SU-DHL-6 (cell line): ENCODE measurements around the gene BOC.

Source experiments
- H2AFZ ChIP-seq: fragments of 200-600 bp; sonication (generic); 2 replicates; pipeline ENCODE4 v1.6.1; 2014; ENCODE audit warnings: low read depth, mild to moderate bottlenecking, moderate library complexity, mixed read lengths, antibody characterized with exemption, low read length; ENCODE audit not compliant: severe bottlenecking
- H3F3A ChIP-seq: fragments of 200-600 bp; shearing (Covaris generic); 2 replicates; pipeline ENCODE4 v1.6.0; 2016; ENCODE audit warnings: antibody characterized with exemption, mild to moderate bottlenecking; ENCODE audit not compliant: insufficient read depth
- H3K27ac ChIP-seq: fragments of 200-600 bp; sonication (generic); 2 replicates; pipeline ENCODE4 v1.5.1; 2016; ENCODE audit warnings: low read depth, mild to moderate bottlenecking, low read length, moderate library complexity, mixed read lengths
- H3K27me3 ChIP-seq: fragments of 200-600 bp; sonication (generic), shearing (Covaris generic); 2 replicates; pipeline ENCODE4 v1.6.0; 2014; ENCODE audit warnings: mild to moderate bottlenecking, low read length
- H3K36me3 ChIP-seq: fragments of 200-600 bp; sonication (generic); 2 replicates; pipeline ENCODE4 v1.6.1; 2014; ENCODE audit warnings: mild to moderate bottlenecking, low read length, mixed read lengths
- H3K4me2 ChIP-seq: fragments of 300-600, 200-600 bp; shearing (Covaris generic), sonication (generic); 2 replicates; pipeline ENCODE4 v1.6.0; 2014; ENCODE audit warnings: low read length, low read depth, mild to moderate bottlenecking; ENCODE audit not compliant: poor library complexity, severe bottlenecking
- H3K4me3 ChIP-seq: fragments of 200-600 bp; sonication (generic); 2 replicates; pipeline ENCODE4 v1.5.1; 2014; ENCODE audit warnings: antibody characterized with exemption, low read length, mild to moderate bottlenecking, mixed read lengths; ENCODE audit not compliant: insufficient read depth, poor library complexity, severe bottlenecking
- H3K79me2 ChIP-seq: fragments of 200-600 bp; sonication (generic); 2 replicates; pipeline ENCODE4 v1.6.1; 2014; ENCODE audit warnings: mild to moderate bottlenecking, low read length, moderate library complexity; ENCODE audit not compliant: insufficient read depth
- H3K9ac ChIP-seq: fragments of 200-600 bp; sonication (generic); 2 replicates; pipeline ENCODE4 v1.7.0; 2014; ENCODE audit warnings: mild to moderate bottlenecking, low read length
- H3K9me2 ChIP-seq: fragments of 200-600 bp; sonication (generic); replicated peaks from 2 replicates; pipeline ENCODE4 v1.6.1; 2014; ENCODE audit warnings: low read length; ENCODE audit not compliant: insufficient read depth
- H3K9me3 ChIP-seq: fragments of 200-600 bp; sonication (generic); 2 replicates; pipeline ENCODE4 v1.6.1; 2014; ENCODE audit warnings: low read length, mixed read lengths; ENCODE audit not compliant: insufficient read depth
- H4K20me1 ChIP-seq: fragments of 200-600 bp; sonication (generic); 2 replicates; pipeline ENCODE4 v1.6.1; 2014; ENCODE audit warnings: low read depth, mild to moderate bottlenecking, antibody characterized with exemption, low read length, moderate library complexity, mixed read lengths
- EZH2phosphoT487 ChIP-seq: fragments of 200-600 bp; sonication (generic), shearing (Covaris generic); conservative IDR thresholded peaks from 2 replicates; pipeline ENCODE4 v1.6.1; 2018; ENCODE audit warnings: mild to moderate bottlenecking, antibody characterized with exemption, low read length, moderate library complexity, mixed read lengths
- TF ChIP-seq, protein P1 (sequence below): fragments of 200-600 bp; sonication (generic); IDR thresholded peaks from one replicate; pipeline ENCODE4 v1.5.1; 2017; ENCODE audit warnings: antibody characterized with exemption, mild to moderate bottlenecking, low read length, moderate library complexity; ENCODE audit not compliant: insufficient read depth, poor library complexity, severe bottlenecking

The BOC gene

DNA sequence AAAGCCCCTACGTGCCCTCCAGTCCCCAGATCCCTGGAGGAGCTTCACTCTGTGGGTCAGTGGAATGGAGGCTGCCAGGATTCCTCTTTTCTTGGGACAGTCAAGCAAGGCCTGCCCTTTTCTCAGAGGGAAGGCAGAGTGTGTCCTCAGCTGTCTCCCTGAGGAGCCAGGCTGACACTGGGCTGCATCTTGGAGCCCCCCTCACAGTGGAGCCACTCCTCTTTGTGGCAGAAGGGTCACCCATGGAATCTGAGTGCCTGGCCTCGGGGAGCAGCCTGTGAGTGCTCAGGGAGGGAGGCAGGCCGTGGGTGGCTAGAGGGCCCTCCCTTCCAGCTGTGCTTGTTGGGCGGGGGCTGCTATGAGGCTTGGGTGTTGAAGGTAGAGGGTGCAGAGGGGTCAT lies 41.2 kb downstream of the BOC start:
- Histone ChIP-seq H3K9me3 (no peaks in the 10 kb centered on the region), H3K27me3 (no peaks in the 10 kb centered on the region), H3K4me2 (no peak overlapping the region), H3K4me3 (no peak overlapping the region), H3F3A (no peaks in the 10 kb centered on the region), H3K9me2 (no peaks in the 10 kb centered on the region), H3K36me3 (no peaks in the 10 kb centered on the region), H3K79me2 (no peaks in the 10 kb centered on the region), H2AFZ (no peak overlapping the region), H4K20me1 (no peaks in the 10 kb centered on the region), H3K27ac (no peak overlapping the region), H3K9ac (no peak overlapping the region)
- TF ChIP-seq, protein P1, sequence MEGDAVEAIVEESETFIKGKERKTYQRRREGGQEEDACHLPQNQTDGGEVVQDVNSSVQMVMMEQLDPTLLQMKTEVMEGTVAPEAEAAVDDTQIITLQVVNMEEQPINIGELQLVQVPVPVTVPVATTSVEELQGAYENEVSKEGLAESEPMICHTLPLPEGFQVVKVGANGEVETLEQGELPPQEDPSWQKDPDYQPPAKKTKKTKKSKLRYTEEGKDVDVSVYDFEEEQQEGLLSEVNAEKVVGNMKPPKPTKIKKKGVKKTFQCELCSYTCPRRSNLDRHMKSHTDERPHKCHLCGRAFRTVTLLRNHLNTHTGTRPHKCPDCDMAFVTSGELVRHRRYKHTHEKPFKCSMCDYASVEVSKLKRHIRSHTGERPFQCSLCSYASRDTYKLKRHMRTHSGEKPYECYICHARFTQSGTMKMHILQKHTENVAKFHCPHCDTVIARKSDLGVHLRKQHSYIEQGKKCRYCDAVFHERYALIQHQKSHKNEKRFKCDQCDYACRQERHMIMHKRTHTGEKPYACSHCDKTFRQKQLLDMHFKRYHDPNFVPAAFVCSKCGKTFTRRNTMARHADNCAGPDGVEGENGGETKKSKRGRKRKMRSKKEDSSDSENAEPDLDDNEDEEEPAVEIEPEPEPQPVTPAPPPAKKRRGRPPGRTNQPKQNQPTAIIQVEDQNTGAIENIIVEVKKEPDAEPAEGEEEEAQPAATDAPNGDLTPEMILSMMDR: no peak

DNA sequence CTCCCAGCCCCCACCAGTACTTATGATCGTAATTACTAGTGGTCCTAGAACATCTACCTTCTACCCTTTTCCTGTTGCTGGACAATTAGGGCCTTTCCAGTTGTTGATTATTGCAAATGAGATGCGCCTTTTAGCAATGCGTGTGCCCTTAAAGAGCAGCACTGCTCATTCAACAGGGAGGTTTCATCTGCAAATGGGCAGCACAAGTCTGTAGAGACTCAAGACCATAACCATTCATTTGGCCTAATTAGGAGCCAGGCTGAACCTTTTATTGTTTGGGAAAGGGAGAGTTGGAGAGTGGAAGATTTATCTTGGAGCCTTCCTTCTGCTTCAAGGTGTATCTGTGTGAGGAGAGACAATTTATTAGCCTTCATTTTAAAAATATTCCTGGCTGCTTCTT lies 42.3 kb downstream of the BOC start:
- Histone ChIP-seq H3K9ac (no peak overlapping the region), H3K79me2 (no peaks in the 10 kb centered on the region), H4K20me1 (no peaks in the 10 kb centered on the region), H3K9me2 (no peaks in the 10 kb centered on the region), H3K36me3 (no peaks in the 10 kb centered on the region), H2AFZ (no peak overlapping the region), H3K4me2 (no peak overlapping the region), H3K4me3 (no peak overlapping the region), H3K27me3 (no peaks in the 10 kb centered on the region), H3K9me3 (no peaks in the 10 kb centered on the region), H3K27ac (no peak overlapping the region), H3F3A (no peaks in the 10 kb centered on the region)
- TF ChIP-seq EZH2phosphoT487: no peak
- TF ChIP-seq, protein P1: no peak

DNA sequence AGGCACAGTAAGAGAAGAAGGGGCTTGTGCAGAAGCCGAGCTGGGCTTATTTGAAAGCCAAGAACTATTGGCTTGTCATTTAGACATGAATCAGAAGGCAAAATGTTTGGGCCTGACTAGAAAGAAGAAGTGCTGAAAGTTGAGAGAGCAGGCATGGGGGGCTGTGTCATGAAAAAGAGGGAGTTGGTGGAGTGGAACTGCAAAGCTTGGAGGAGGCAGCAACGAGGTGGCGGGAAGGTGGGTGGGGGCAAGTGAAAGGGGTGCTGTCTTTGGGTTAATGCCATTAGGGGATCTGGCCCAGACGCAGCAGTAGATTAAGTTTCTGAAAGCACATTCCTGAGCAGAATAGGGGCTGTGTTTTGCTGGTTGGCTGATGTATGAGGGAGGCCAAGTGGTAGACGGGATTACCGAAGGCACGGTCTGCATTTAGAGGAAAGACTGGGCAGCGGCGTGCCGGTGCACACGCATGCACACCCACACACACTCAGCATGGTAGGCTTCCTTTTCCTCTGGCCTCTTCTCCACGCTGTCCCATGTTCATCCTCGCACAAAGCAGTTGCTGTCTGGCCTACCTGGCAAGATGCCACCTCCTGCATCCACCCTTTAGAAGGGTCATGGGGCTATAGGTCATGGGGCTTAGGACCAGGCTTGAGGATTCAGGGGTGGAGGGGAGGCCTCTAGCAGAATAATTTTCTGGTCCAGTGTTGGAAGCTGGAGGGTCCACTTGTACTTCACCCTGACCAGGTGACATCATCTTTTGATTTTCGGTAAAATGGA lies 43.0 kb downstream of the BOC start:
- Histone ChIP-seq H3K4me3 (no peak overlapping the region), H3K9me2 (no peaks in the 10 kb centered on the region), H3K9ac (no peak overlapping the region), H3K27me3 (no peaks in the 10 kb centered on the region), H3K9me3 (no peaks in the 10 kb centered on the region), H3K4me2 (no peak overlapping the region), H2AFZ (no peak overlapping the region), H3K27ac (no peak overlapping the region), H3F3A (no peaks in the 10 kb centered on the region), H3K79me2 (no peaks in the 10 kb centered on the region), H4K20me1 (no peaks in the 10 kb centered on the region), H3K36me3 (no peaks in the 10 kb centered on the region)
- TF ChIP-seq, protein P1: no peak
- TF ChIP-seq EZH2phosphoT487: no peak
